Progenitor cell of endocrine pancreas (in vitro differentiated cells): Measurements from ENCODE around the gene ECD. TPM values are rescaled to one million over a fixed set of nuclear protein-coding genes. Genes with fewer than 3 reads are reported as not detected.

ENCODE experiments used
- DNase-seq: peaks from one replicate; pipeline ENCODE4 v3.0.0; 2021; ENCODE audit warnings: low spot score; ENCODE audit not compliant: unreplicated experiment
- H3K27ac Mint-ChIP-seq: 2 replicates; pipeline ENCODE4 v1.8.0; 2021; ENCODE audit warnings: mild to moderate bottlenecking, moderate library complexity, mixed read lengths
- H3K27me3 Mint-ChIP-seq: 2 replicates; pipeline ENCODE4 v1.8.0; 2021; ENCODE audit warnings: mixed read lengths
- H3K36me3 Mint-ChIP-seq: 2 replicates; pipeline ENCODE4 v1.8.0; 2022; ENCODE audit warnings: mixed read lengths; ENCODE audit not compliant: insufficient read depth
- H3K4me1 Mint-ChIP-seq: 2 replicates; pipeline ENCODE4 v1.8.0; 2021; ENCODE audit warnings: low read depth, mixed read lengths
- H3K4me3 Mint-ChIP-seq: 2 replicates; pipeline ENCODE4 v1.8.0; 2021; ENCODE audit warnings: low read depth, mild to moderate bottlenecking, moderate library complexity, mixed read lengths
- H3K9me3 Mint-ChIP-seq: 2 replicates; pipeline ENCODE4 v1.8.0; 2021; ENCODE audit warnings: low read depth, mixed read lengths
- CTCF ChIP-seq: fragments of 200-600 bp; sonication (generic); IDR thresholded peaks from one replicate; pipeline ENCODE4 v1.5.0; 2021; ENCODE audit warnings: antibody characterized with exemption, mild to moderate bottlenecking; ENCODE audit not compliant: unreplicated experiment
- total RNA-seq: library from RNA; stranded (reverse); gene quantifications from 2 replicates; pipeline ENCODE4 v1.2.1, GENCODE V29; 2021

The ECD gene
- total RNA-seq, 1 donor from 2014 or later: 29.7 TPM

- DNase-seq: no peak
- H3K9me3 Mint-ChIP-seq: no peaks in the 10 kb centered on the region
- H3K4me1 Mint-ChIP-seq: peaks cover 4% of the 10 kb centered on the region
- H3K27me3 Mint-ChIP-seq: no peaks in the 10 kb centered on the region
- H3K27ac Mint-ChIP-seq: no peak overlapping the region
- no peaks in the 10 kb centered on the region for H3K36me3 Mint-ChIP-seq
- no peak overlapping the region for H3K4me3 Mint-ChIP-seq
- TF ChIP-seq CTCF: no peak
Measured at GRCh38 chr10:73084209-73084608, 83.6 kb downstream of the ECD start.

Other genes starting within 250 kb of the ECD start
- gene PLA2G12B, start 213.2 kb downstream of the ECD start, total RNA-seq: 3.8 and 4.0 TPM in 2 replicates
- gene P4HA1, start 71.1 kb downstream of the ECD start, total RNA-seq: 25.4 TPM in 2 replicates
- gene NUDT13, start 57.6 kb downstream of the ECD start, total RNA-seq: 3.7 and 3.8 TPM in 2 replicates
- 35.3 and 35.9 TPM in 2 replicates for gene FAM149B1, start 111 bp upstream of the ECD start, total RNA-seq
- gene DNAJC9, start 79.2 kb upstream of the ECD start, total RNA-seq: 46.8 and 47.1 TPM in 2 replicates
- gene MRPS16, start 84.6 kb upstream of the ECD start, total RNA-seq: 84.7 and 86.3 TPM in 2 replicates
- 5.3 and 5.6 TPM in 2 replicates for gene CFAP70, start 190.9 kb upstream of the ECD start, total RNA-seq
- gene ANXA7, start 246.1 kb upstream of the ECD start, total RNA-seq: 58.9 and 68.2 TPM in 2 replicates